Right lung (tissue), 10 donors: ENCODE results near the gene ABCA9. TPM values are rescaled to one million over a fixed set of nuclear protein-coding genes. Genes with fewer than 3 reads are reported as not detected.
A peak's percentile ranks its signal among the peaks of the same experiment; 100 is the strongest.
"Not testable (repeated sequence)": the region's sequence is repeated elsewhere in the genome, so short reads cannot be mapped to it uniquely, and the experiment has no call there.

Source experiments
- DNase-seq, 2 donors: peaks; one replicate each; pipeline ENCODE4 v3.0.0-alpha.2; 2013
- long read RNA-seq, 8 donors: transcript quantifications; one replicate each; lab custom pipeline, GENCODE V29; 2026
- polyA plus RNA-seq, 5 donors: library from polyadenylated mRNA; unstranded; fragments of 120-200 nt; gene quantifications; one replicate each; pipeline versions ENCODE4 v1.2.1 to v1.2.3, GENCODE V29; 2013; ENCODE audit warnings: inconsistent platforms in 1 of 5, low replicate concordance in 1 of 5; ENCODE audit not compliant: insufficient read length in 5 of 5, insufficient read depth in 1 of 5

The ABCA9 gene
- polyA plus RNA-seq: 10 to 100 TPM in 2 of 5 donors, 1 to 10 TPM in 3; 3.3 to 13.2 (median 9.9) TPM
- long read RNA-seq, donor 1: 0 reads
- long read RNA-seq, donor 2: 0 reads
- long read RNA-seq, donor 3, partial matches to known transcripts: 5 of 5 reads
- long read RNA-seq, donor 3, other reads (novel, unspliced or antisense): 0 of 5 reads
- long read RNA-seq, donor 4, partial matches to known transcripts: 5 of 5 reads
- long read RNA-seq, donor 4, other reads (novel, unspliced or antisense): 0 of 5 reads
- long read RNA-seq, donor 5: 0 reads
- long read RNA-seq, donor 6: 0 reads
- long read RNA-seq, donor 7: 0 reads
- long read RNA-seq, donor 8: 0 reads

- peak in 1 of 2 donors; percentile 22 for DNase-seq
Observed at GRCh38 chr17:69060822-69061221, at the start of gene ABCA9. TSS of gene ABCA9 (minus strand) at chr17:69060927. CDS start at chr17:69051126, 9,801 bp downstream.

GRCh38 chr17:69105907-69106730 is 45.4 kb upstream of the ABCA9 start:
- DNase-seq: no peak

GRCh38 chr17:69103557-69104233 is 43.0 kb upstream of the ABCA9 start:
- DNase-seq: no peak

GRCh38 chr17:69098625-69099024 is 37.9 kb upstream of the ABCA9 start:
- DNase-seq: no peak

- no peak for DNase-seq
Observed at GRCh38 chr17:69096541-69096940, 35.8 kb upstream of the ABCA9 start.

- DNase-seq: no peak
Observed at GRCh38 chr17:69093995-69094394, 33.3 kb upstream of the ABCA9 start.

GRCh38 chr17:69093279-69093789 is 32.6 kb upstream of the ABCA9 start:
- no peak for DNase-seq

- DNase-seq: no peak
Observed at GRCh38 chr17:69090365-69090764, 29.6 kb upstream of the ABCA9 start.

- no peak for DNase-seq
Observed at GRCh38 chr17:69088643-69089200, 28.0 kb upstream of the ABCA9 start.

GRCh38 chr17:69086641-69087040 is 25.9 kb upstream of the ABCA9 start:
- no peak for DNase-seq

- DNase-seq: no peak
Observed at GRCh38 chr17:69084911-69085310, 24.2 kb upstream of the ABCA9 start.

- no peak for DNase-seq
Observed at GRCh38 chr17:69082696-69083095, 22.0 kb upstream of the ABCA9 start.

GRCh38 chr17:69078864-69079263 is 18.1 kb upstream of the ABCA9 start:
- no peak for DNase-seq

- DNase-seq: no peak
Observed at GRCh38 chr17:69075823-69076222, 15.1 kb upstream of the ABCA9 start.

GRCh38 chr17:69073392-69073791 is 12.7 kb upstream of the ABCA9 start:
- DNase-seq: not testable (repeated sequence)

- DNase-seq: not testable (repeated sequence)
Observed at GRCh38 chr17:69072803-69073256, 12.1 kb upstream of the ABCA9 start.

GRCh38 chr17:69071233-69071586 is 10.5 kb upstream of the ABCA9 start:
- DNase-seq: not testable (repeated sequence)

- not testable (repeated sequence) for DNase-seq
Observed at GRCh38 chr17:69070378-69071232, 9.9 kb upstream of the ABCA9 start.

GRCh38 chr17:69069226-69069750 is 8.6 kb upstream of the ABCA9 start:
- DNase-seq: no peak

GRCh38 chr17:69067274-69068047 is 6.7 kb upstream of the ABCA9 start:
- DNase-seq: no peak
